ENCODE data around the gene WNT10A.

WNT10A gene

GRCh38 chr2:218865396-218865795 is 15.3 kb upstream of the WNT10A start:
- DNase-seq (ENCODE audit: extremely low read depth, low read depth): no peak
- TF ChIP-seq CTCF (IDR thresholded peaks at IDR 0.05; ENCODE audit: low read depth, low read length): no peak

- TF ChIP-seq CTCF (IDR thresholded peaks at IDR 0.05; ENCODE audit: low read depth, low read length): no peak
Observed at GRCh38 chr2:218865999-218866398, 14.7 kb upstream of the WNT10A start.

GRCh38 chr2:218867900-218868299 is 12.8 kb upstream of the WNT10A start:
- no peak for TF ChIP-seq CTCF (IDR thresholded peaks at IDR 0.05; ENCODE audit: low read depth, low read length)
- DNase-seq (ENCODE audit: extremely low read depth, low read depth): no peak

More at GRCh38 chr2:218865999-218866398, 14.7 kb upstream of the WNT10A start:
- no peak for DNase-seq (ENCODE audit: extremely low read depth, low read depth)

GRCh38 chr2:218869064-218869463 is 11.6 kb upstream of the WNT10A start:
- no peak for TF ChIP-seq CTCF (IDR thresholded peaks at IDR 0.05; ENCODE audit: low read depth, low read length)
- no peak for DNase-seq (ENCODE audit: extremely low read depth, low read depth)

GRCh38 chr2:218870984-218871344 is 9.7 kb upstream of the WNT10A start:
- no peak for DNase-seq (ENCODE audit: extremely low read depth, low read depth)
- TF ChIP-seq CTCF (IDR thresholded peaks at IDR 0.05; ENCODE audit: low read depth, low read length): no peak

- TF ChIP-seq CTCF (IDR thresholded peaks at IDR 0.05; ENCODE audit: low read depth, low read length): no peak
- no peak for DNase-seq (ENCODE audit: extremely low read depth, low read depth)
Observed at GRCh38 chr2:218871345-218872302, 9.0 kb upstream of the WNT10A start.

- no peak for TF ChIP-seq CTCF (IDR thresholded peaks at IDR 0.05; ENCODE audit: low read depth, low read length)
- no peak for DNase-seq (ENCODE audit: extremely low read depth, low read depth)
Observed at GRCh38 chr2:218872645-218873358, 7.8 kb upstream of the WNT10A start.

Measured in AG09319 (cell line).